PFSK-1 (cell line): ENCODE data around the gene CARNS1.

Experiments used
- POLR2AphosphoS5 ChIP-seq: IDR thresholded peaks from 2 replicates; pipeline ENCODE4 v1.6.1; 2012; ENCODE audit warnings: low read depth, mild to moderate bottlenecking, control low read depth, low read length, moderate library complexity
- SIN3A ChIP-seq: IDR thresholded peaks from 2 replicates; pipeline ENCODE4 v1.6.1; 2012; ENCODE audit warnings: mild to moderate bottlenecking, low read length, moderate library complexity, borderline replicate concordance; ENCODE audit not compliant: insufficient read depth
- TF ChIP-seq, protein P1 (sequence below), 2 experiments: IDR thresholded peaks; 2 replicates each; pipeline versions ENCODE4 v1.6.1 to v1.8.0; 2011 to 2012; ENCODE audit warnings: low read depth in 2 of 2, low read length in 2 of 2, control low read depth in 1 of 2, inconsistent platforms in 1 of 2, mild to moderate bottlenecking in 1 of 2, moderate library complexity in 1 of 2; ENCODE audit not compliant: insufficient read depth in 1 of 2

DNA sequence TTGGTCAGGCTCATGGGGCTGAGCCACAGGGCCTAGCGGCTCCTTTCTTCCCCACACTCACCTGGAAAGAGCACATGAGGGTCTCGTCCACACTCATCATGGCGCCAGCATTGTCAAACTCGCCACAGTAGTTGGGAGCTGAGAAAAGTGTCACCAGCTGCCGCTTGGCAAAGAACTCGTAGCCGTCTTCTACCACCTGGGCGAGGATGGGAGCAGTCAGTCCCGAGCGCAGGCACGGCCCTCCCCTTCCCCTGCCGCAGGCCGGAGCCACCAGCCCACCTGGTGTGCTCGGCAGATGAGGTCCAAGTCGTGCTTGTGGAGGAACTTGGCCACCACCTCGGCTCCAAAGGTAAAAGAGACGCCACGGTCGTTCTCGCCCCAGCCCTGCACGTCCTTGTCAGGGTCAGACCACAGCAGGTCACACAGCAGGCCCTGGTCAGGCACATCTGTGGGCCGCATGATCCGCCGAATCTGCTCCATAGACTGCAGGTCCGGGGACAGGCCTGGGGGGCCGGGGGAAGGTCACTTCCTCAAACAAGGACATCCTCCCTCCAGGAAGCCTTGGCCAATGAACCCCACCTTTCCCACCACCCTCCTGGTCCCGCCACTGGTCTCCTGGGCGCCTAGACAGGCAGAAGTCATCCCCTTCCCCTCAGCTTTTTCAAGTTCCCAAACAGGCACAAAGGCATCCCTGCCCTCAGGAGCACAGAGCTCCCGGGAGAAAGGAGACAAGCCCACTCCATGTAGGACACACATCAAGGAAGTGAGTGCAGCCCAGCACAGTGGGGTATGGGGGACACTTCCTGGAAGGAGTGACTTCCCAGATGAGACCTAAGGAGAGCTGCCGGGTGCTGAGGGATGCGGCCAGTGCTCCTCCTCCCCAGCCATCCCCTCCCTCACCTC is 16.6 kb upstream of the CARNS1 start:
- TF ChIP-seq SIN3A (no peak), POLR2AphosphoS5 (0 out of 2 replicates have a peak, but pooled peaks have one; percentile 35)
- TF ChIP-seq, protein P1, sequence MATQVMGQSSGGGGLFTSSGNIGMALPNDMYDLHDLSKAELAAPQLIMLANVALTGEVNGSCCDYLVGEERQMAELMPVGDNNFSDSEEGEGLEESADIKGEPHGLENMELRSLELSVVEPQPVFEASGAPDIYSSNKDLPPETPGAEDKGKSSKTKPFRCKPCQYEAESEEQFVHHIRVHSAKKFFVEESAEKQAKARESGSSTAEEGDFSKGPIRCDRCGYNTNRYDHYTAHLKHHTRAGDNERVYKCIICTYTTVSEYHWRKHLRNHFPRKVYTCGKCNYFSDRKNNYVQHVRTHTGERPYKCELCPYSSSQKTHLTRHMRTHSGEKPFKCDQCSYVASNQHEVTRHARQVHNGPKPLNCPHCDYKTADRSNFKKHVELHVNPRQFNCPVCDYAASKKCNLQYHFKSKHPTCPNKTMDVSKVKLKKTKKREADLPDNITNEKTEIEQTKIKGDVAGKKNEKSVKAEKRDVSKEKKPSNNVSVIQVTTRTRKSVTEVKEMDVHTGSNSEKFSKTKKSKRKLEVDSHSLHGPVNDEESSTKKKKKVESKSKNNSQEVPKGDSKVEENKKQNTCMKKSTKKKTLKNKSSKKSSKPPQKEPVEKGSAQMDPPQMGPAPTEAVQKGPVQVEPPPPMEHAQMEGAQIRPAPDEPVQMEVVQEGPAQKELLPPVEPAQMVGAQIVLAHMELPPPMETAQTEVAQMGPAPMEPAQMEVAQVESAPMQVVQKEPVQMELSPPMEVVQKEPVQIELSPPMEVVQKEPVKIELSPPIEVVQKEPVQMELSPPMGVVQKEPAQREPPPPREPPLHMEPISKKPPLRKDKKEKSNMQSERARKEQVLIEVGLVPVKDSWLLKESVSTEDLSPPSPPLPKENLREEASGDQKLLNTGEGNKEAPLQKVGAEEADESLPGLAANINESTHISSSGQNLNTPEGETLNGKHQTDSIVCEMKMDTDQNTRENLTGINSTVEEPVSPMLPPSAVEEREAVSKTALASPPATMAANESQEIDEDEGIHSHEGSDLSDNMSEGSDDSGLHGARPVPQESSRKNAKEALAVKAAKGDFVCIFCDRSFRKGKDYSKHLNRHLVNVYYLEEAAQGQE (IDR thresholded peaks at IDR 0.05; ENCODE audit: insufficient read depth in 1 of 2, low read depth in 2 of 2, low read length in 2 of 2) = no peak
